ENCODE measurements around the gene PRSS53.
"Not testable (repeated sequence)": the region's sequence is repeated elsewhere in the genome, so short reads cannot be mapped to it uniquely, and the experiment has no call there.

Gene PRSS53

GRCh38 chr16:31088459-31089183 lies at the start of gene PRSS53:
PRSS53 (minus strand) TSS chr16:31088943; CDS start chr16:31088809, 134 bp downstream.
- DNase-seq: no peak

GRCh38 chr16:31136822-31137499 lies 48.2 kb upstream of the PRSS53 start:
- not testable (repeated sequence) for DNase-seq

- no peak for DNase-seq
These were observed 47.5 kb upstream of the PRSS53 start for GRCh38 chr16:31136287-31136662.

GRCh38 chr16:31135535-31136286 lies 47.0 kb upstream of the PRSS53 start, which contains the start of gene PRSS8:
PRSS8 (minus strand) TSS chr16:31135727; CDS start chr16:31135498, 229 bp downstream.
- DNase-seq: no peak

GRCh38 chr16:31134625-31135534 lies 46.1 kb upstream of the PRSS53 start:
- DNase-seq: no peak

GRCh38 chr16:31134091-31134571 lies 45.4 kb upstream of the PRSS53 start:
- DNase-seq: no peak

GRCh38 chr16:31133046-31133501 lies 44.3 kb upstream of the PRSS53 start:
- no peak for DNase-seq

GRCh38 chr16:31132303-31132979 lies 43.7 kb upstream of the PRSS53 start:
- DNase-seq: no peak

- no peak for DNase-seq
These were observed 43.1 kb upstream of the PRSS53 start for GRCh38 chr16:31131841-31132271.

- DNase-seq: no peak
These were observed 42.7 kb upstream of the PRSS53 start for GRCh38 chr16:31131416-31131815.

GRCh38 chr16:31130899-31131298 lies 42.2 kb upstream of the PRSS53 start:
- DNase-seq: no peak

GRCh38 chr16:31130336-31130891 lies 41.7 kb upstream of the PRSS53 start:
- DNase-seq: no peak

GRCh38 chr16:31129568-31130335 lies 41.0 kb upstream of the PRSS53 start:
- no peak for DNase-seq

- DNase-seq: no peak
These were observed 40.2 kb upstream of the PRSS53 start for GRCh38 chr16:31128711-31129567.

- DNase-seq: no peak
These were observed 38.4 kb upstream of the PRSS53 start for GRCh38 chr16:31127182-31127581.

- no peak for DNase-seq
These were observed 37.1 kb upstream of the PRSS53 start for GRCh38 chr16:31125844-31126243.

GRCh38 chr16:31120129-31120528 lies 31.4 kb upstream of the PRSS53 start:
- no peak for DNase-seq

- no peak for DNase-seq
These were observed 29.7 kb upstream of the PRSS53 start for GRCh38 chr16:31118223-31119155.

Measured in activated naive CD4-positive, alpha-beta T cell (primary cell).